T1000 (cell line): ENCODE data around the gene DDX43.
"Not testable (repeated sequence)": the region's sequence is repeated elsewhere in the genome, so short reads cannot be mapped to it uniquely, and the experiment has no call there.

Source experiments
- DNase-seq: peaks from one replicate; lab custom pipeline; 2025; ENCODE audit warnings: mixed read lengths; lab: John Stamatoyannopoulos, UW

Gene DDX43

GRCh38 chr6:73388800-73389512 lies 5.7 kb upstream of the DDX43 start:
- peak; percentile 64 for DNase-seq

- DNase-seq = no peak
Measured at GRCh38 chr6:73389854-73390253, 4.8 kb upstream of the DDX43 start.

GRCh38 chr6:73391675-73392074 lies 3.0 kb upstream of the DDX43 start:
- DNase-seq = no peak

- DNase-seq = not testable (repeated sequence)
Measured at GRCh38 chr6:73392188-73392587, 2.4 kb upstream of the DDX43 start.

- no peak for DNase-seq
Measured at GRCh38 chr6:73393278-73393677, 1.4 kb upstream of the DDX43 start.

- no peak for DNase-seq
Measured at GRCh38 chr6:73395875-73396274, 1.2 kb downstream of the DDX43 start.

GRCh38 chr6:73400656-73401055 lies 6.0 kb downstream of the DDX43 start:
- DNase-seq = no peak

- no peak for DNase-seq
Measured at GRCh38 chr6:73409395-73409794, 14.8 kb downstream of the DDX43 start.

GRCh38 chr6:73413102-73413501 lies 18.5 kb downstream of the DDX43 start:
- no peak for DNase-seq

- DNase-seq = no peak
Measured at GRCh38 chr6:73418081-73418741, 23.6 kb downstream of the DDX43 start.

GRCh38 chr6:73421534-73421933 lies 26.9 kb downstream of the DDX43 start:
- DNase-seq = no peak

GRCh38 chr6:73435236-73435635 lies 40.6 kb downstream of the DDX43 start:
- no peak for DNase-seq

GRCh38 chr6:73443555-73443954 lies 48.9 kb downstream of the DDX43 start:
- no peak for DNase-seq

- DNase-seq = peak; percentile 41
Measured at GRCh38 chr6:73451223-73452106, 56.8 kb downstream of the DDX43 start.

GRCh38 chr6:73452107-73452461 lies 57.5 kb downstream of the DDX43 start, which contains the start of gene CGAS:
TSS of gene CGAS (minus strand) at chr6:73452297. CDS start at chr6:73452181, 116 bp downstream.
- DNase-seq = peak; percentile 65

- DNase-seq = no peak
Measured at GRCh38 chr6:73455865-73456629, 61.4 kb downstream of the DDX43 start.

- DNase-seq = not testable (repeated sequence)
Measured at GRCh38 chr6:73459474-73459873, 64.8 kb downstream of the DDX43 start.

GRCh38 chr6:73460056-73460455 lies 65.4 kb downstream of the DDX43 start:
- no peak for DNase-seq

GRCh38 chr6:73461537-73462350 lies 67.1 kb downstream of the DDX43 start, which contains the start of gene MTO1:
TSS of gene MTO1 (plus strand) at chr6:73461737. CDS start at chr6:73461855, 118 bp downstream.
- peak; percentile 71 for DNase-seq
